HepG2 (cell line): ENCODE data around the gene ENTPD5. TPM values are rescaled to one million over a fixed set of nuclear protein-coding genes. Genes with fewer than 3 reads are reported as not detected.

Experiments used
- ERF ChIP-seq: IDR thresholded peaks from 2 replicates; pipeline ENCODE4 v1.6.1; 2018; ENCODE audit warnings: missing biosample characterization, missing genetic modification reagents
- FOXC1 ChIP-seq: sonication (generic); formaldehyde crosslinking; IDR thresholded peaks from 2 replicates; pipeline ENCODE4 v1.8.0; 2022; ENCODE audit warnings: mild to moderate bottlenecking, missing genetic modification reagents, borderline replicate concordance
- FOXM1 ChIP-seq: sonication (generic); formaldehyde crosslinking; IDR thresholded peaks from 2 replicates; pipeline ENCODE4 v1.5.0; 2020; ENCODE audit warnings: missing genetic modification reagents
- IKZF4 ChIP-seq: sonication (generic); formaldehyde crosslinking; IDR thresholded peaks from 2 replicates; pipeline ENCODE4 v1.5.1; 2020; ENCODE audit warnings: borderline replicate concordance, mild to moderate bottlenecking, low read depth, missing genetic modification reagents; ENCODE audit errors: not compliant biosample characterization
- KAT2B ChIP-seq: fragments of 150-350 bp; IDR thresholded peaks from 2 replicates; pipeline ENCODE4 v1.6.1; 2014; ENCODE audit warnings: low read depth, low read length, borderline replicate concordance
- KLF11 ChIP-seq: IDR thresholded peaks from 2 replicates; pipeline ENCODE4 v1.6.1; 2016; ENCODE audit warnings: missing compliant biosample characterization
- MEF2D ChIP-seq: sonication (generic); formaldehyde crosslinking; IDR thresholded peaks from 2 replicates; pipeline ENCODE4 v1.5.1; 2020; ENCODE audit warnings: mild to moderate bottlenecking, missing genetic modification reagents
- NFE2L2 ChIP-seq: fragments of 150-350 bp; IDR thresholded peaks from 2 replicates; pipeline ENCODE4 v1.6.1; 2014; ENCODE audit warnings: low read length
- RARA ChIP-seq: IDR thresholded peaks from 2 replicates; pipeline ENCODE4 v1.6.1; 2016; ENCODE audit warnings: missing genetic modification reagents, missing compliant biosample characterization
- SIN3B ChIP-seq: fragments of 150-350 bp; IDR thresholded peaks from 2 replicates; pipeline ENCODE4 v1.6.1; 2014; ENCODE audit warnings: low read length
- SP140L ChIP-seq: sonication (generic); formaldehyde crosslinking; IDR thresholded peaks from 2 replicates; pipeline ENCODE4 v1.4.0; 2020; ENCODE audit warnings: missing genetic modification reagents, borderline replicate concordance
- THYN1 ChIP-seq: sonication (generic); formaldehyde crosslinking; IDR thresholded peaks from 2 replicates; pipeline ENCODE4 v1.8.1; 2023; ENCODE audit warnings: low read depth, mild to moderate bottlenecking, moderate library complexity, missing genetic modification reagents, borderline replicate concordance
- ZNF253 ChIP-seq: sonication (generic); formaldehyde crosslinking; IDR thresholded peaks from 2 replicates; pipeline ENCODE4 v1.8.0; 2022; ENCODE audit warnings: mild to moderate bottlenecking, missing genetic modification reagents, borderline replicate concordance
- ZNF460 ChIP-seq: sonication (generic); formaldehyde crosslinking; IDR thresholded peaks from 2 replicates; pipeline ENCODE4 v1.5.1; 2020; ENCODE audit warnings: missing genetic modification reagents, mild to moderate bottlenecking, borderline replicate concordance
- ZSCAN25 ChIP-seq: sonication (generic); formaldehyde crosslinking; IDR thresholded peaks from 2 replicates; pipeline ENCODE4 v1.8.0; 2022; ENCODE audit warnings: mild to moderate bottlenecking, missing genetic modification reagents
- polyA plus RNA-seq, 8 experiments: library from polyadenylated mRNA; depleted of rRNA in 3 of 8; stranded (reverse) in 7 of 8; unstranded in 1 of 8; fragments of >200 nt; fragmentation: Illumina TruSeq in 4 of 8; extraction: Trizol in 4 of 8; gene quantifications; 2 replicates each; pipeline versions ENCODE4 v1.2.1 to v1.2.3, GENCODE V29; 2011 to 2016; ENCODE audit warnings: low read depth in 4 of 8, missing spikeins in 1 of 8, mixed read lengths in 1 of 8; ENCODE audit not compliant: insufficient read depth in 1 of 8
- total RNA-seq, 5 experiments: library from RNA; depleted of rRNA; stranded (reverse); fragments of >200 nt; fragmentation: Illumina TruSeq; extraction: Trizol; gene quantifications; 2 replicates each; pipeline ENCODE4 v1.2.3, GENCODE V29; 2016; ENCODE audit warnings: low read depth in 1 of 5
- TF ChIP-seq, protein P1 (sequence below), 2 experiments: sonication (generic) in 1 of 2; formaldehyde crosslinking in 1 of 2; IDR thresholded peaks; 2 replicates each; pipeline versions ENCODE4 v1.4.0 to v1.6.1; 2018 to 2020; ENCODE audit warnings: missing genetic modification reagents in 2 of 2, borderline replicate concordance in 1 of 2, low read depth in 1 of 2, mild to moderate bottlenecking in 1 of 2, missing biosample characterization in 1 of 2
- TF ChIP-seq, protein P2 (sequence below): sonication (generic); formaldehyde crosslinking; IDR thresholded peaks from 2 replicates; pipeline ENCODE4 v1.5.0; 2020; ENCODE audit warnings: missing genetic modification reagents, mild to moderate bottlenecking, borderline replicate concordance
- TF ChIP-seq, protein P3 (sequence below): sonication (generic); formaldehyde crosslinking; IDR thresholded peaks from 2 replicates; pipeline ENCODE4 v1.4.0; 2020; ENCODE audit warnings: missing genetic modification reagents, borderline replicate concordance
- TF ChIP-seq, protein P4 (sequence below): sonication (generic); formaldehyde crosslinking; IDR thresholded peaks from 2 replicates; pipeline ENCODE4 v1.5.0; 2020; ENCODE audit warnings: mild to moderate bottlenecking, missing genetic modification reagents, borderline replicate concordance

ENTPD5 gene
- total and polyA plus RNA-seq, 2 of the 13 experiments (the other 11 are each of a cell fraction or from before 2014, with no cell fraction given) = 33.8 to 43.3 TPM

DNA sequence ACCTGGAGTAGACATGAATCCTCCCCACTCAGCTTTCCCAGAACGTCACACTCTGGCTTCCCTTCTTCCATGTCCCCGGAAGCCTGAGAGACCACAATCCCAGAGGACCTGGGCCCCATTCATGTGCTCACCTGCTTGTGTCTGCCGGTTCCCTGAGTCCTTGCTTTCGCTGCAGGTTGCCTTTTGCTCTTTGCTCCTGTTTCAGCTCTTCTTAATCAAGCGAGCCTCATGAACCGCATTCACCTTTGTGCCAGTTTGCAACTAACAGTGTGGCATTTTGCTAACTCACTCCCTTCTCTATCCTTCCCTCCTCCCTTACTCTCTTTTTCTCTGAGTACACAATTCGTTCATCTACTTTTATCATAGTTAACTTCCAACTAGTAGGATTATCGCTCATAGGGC is 23.1 kb downstream of the ENTPD5 start (continued):
- TF ChIP-seq, protein P1, sequence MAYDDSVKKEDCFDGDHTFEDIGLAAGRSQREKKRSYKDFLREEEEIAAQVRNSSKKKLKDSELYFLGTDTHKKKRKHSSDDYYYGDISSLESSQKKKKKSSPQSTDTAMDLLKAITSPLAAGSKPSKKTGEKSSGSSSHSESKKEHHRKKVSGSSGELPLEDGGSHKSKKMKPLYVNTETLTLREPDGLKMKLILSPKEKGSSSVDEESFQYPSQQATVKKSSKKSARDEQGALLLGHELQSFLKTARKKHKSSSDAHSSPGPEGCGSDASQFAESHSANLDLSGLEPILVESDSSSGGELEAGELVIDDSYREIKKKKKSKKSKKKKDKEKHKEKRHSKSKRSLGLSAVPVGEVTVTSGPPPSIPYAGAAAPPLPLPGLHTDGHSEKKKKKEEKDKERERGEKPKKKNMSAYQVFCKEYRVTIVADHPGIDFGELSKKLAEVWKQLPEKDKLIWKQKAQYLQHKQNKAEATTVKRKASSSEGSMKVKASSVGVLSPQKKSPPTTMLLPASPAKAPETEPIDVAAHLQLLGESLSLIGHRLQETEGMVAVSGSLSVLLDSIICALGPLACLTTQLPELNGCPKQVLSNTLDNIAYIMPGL (CRISPR knock-in tag; IDR thresholded peaks at IDR 0.05; ENCODE audit: borderline replicate concordance in 1 of 2, low read depth in 1 of 2) = peak in 1 of 2 experiments; percentile 39; a peak in 1 of 4 replicates
- TF ChIP-seq KAT2B (no peak), ZSCAN25 (CRISPR knock-in tag) (no peak), NFE2L2 (peak; percentile 50; the same call in 1 of the 2 replicates), ZNF460 (CRISPR knock-in tag) (no peak), THYN1 (CRISPR knock-in tag) (no peak), RARA (CRISPR knock-in tag) (peak; percentile 72), ZNF253 (CRISPR knock-in tag) (no peak), SIN3B (no peak), IKZF4 (CRISPR knock-in tag) (no peak), SP140L (CRISPR knock-in tag) (no peak), FOXM1 (CRISPR knock-in tag) (no peak), FOXC1 (CRISPR knock-in tag) (0 out of 2 replicates have a peak, but pooled peaks have one; percentile 14), ERF (peak; percentile 66; the same call in 1 of the 2 replicates), MEF2D (CRISPR knock-in tag) (no peak), KLF11 (CRISPR knock-in tag) (no peak)
- TF ChIP-seq, protein P2, sequence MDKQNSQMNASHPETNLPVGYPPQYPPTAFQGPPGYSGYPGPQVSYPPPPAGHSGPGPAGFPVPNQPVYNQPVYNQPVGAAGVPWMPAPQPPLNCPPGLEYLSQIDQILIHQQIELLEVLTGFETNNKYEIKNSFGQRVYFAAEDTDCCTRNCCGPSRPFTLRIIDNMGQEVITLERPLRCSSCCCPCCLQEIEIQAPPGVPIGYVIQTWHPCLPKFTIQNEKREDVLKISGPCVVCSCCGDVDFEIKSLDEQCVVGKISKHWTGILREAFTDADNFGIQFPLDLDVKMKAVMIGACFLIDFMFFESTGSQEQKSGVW (CRISPR knock-in tag) = no peak
- TF ChIP-seq, protein P3, sequence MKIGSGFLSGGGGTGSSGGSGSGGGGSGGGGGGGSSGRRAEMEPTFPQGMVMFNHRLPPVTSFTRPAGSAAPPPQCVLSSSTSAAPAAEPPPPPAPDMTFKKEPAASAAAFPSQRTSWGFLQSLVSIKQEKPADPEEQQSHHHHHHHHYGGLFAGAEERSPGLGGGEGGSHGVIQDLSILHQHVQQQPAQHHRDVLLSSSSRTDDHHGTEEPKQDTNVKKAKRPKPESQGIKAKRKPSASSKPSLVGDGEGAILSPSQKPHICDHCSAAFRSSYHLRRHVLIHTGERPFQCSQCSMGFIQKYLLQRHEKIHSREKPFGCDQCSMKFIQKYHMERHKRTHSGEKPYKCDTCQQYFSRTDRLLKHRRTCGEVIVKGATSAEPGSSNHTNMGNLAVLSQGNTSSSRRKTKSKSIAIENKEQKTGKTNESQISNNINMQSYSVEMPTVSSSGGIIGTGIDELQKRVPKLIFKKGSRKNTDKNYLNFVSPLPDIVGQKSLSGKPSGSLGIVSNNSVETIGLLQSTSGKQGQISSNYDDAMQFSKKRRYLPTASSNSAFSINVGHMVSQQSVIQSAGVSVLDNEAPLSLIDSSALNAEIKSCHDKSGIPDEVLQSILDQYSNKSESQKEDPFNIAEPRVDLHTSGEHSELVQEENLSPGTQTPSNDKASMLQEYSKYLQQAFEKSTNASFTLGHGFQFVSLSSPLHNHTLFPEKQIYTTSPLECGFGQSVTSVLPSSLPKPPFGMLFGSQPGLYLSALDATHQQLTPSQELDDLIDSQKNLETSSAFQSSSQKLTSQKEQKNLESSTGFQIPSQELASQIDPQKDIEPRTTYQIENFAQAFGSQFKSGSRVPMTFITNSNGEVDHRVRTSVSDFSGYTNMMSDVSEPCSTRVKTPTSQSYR = peak; percentile 11; the same call in 1 of the 2 replicates
- TF ChIP-seq, protein P4, sequence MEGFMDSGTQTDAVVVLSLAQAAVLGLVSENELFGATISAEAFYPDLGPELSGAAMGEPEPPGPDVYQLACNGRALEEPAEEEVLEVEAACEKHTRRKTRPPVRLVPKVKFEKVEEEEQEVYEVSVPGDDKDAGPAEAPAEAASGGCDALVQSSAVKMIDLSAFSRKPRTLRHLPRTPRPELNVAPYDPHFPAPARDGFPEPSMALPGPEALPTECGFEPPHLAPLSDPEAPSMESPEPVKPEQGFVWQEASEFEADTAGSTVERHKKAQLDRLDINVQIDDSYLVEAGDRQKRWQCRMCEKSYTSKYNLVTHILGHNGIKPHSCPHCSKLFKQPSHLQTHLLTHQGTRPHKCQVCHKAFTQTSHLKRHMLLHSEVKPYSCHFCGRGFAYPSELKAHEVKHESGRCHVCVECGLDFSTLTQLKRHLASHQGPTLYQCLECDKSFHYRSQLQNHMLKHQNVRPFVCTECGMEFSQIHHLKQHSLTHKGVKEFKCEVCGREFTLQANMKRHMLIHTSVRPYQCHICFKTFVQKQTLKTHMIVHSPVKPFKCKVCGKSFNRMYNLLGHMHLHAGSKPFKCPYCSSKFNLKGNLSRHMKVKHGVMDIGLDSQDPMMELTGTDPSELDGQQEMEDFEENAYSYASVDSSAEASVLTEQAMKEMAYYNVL (CRISPR knock-in tag) = peak; percentile 99
